ENCODE results near the gene DPP4. TPM values are rescaled to one million over a fixed set of nuclear protein-coding genes. Genes with fewer than 3 reads are reported as not detected.

Gene DPP4
- total RNA-seq, 1 experiment from 2014 or later: 0.80 TPM

GRCh38 chr2:162065767-162066166 lies 8.2 kb downstream of the DPP4 start:
- Histone ChIP-seq H3K36me3 (ENCODE audit: insufficient read depth, low read length, poor library complexity, severe bottlenecking) (no peaks in the 10 kb centered on the region), H3K4me1 (ENCODE audit: insufficient read depth, low read length, poor library complexity, severe bottlenecking) (no peaks in the 10 kb centered on the region), H3K27me3 (replicated peaks; ENCODE audit: insufficient read depth, low read depth, low read length, poor library complexity) (no peaks in the 10 kb centered on the region), H3K9me3 (ENCODE audit: low read depth, low read length, poor library complexity, severe bottlenecking) (no peaks in the 10 kb centered on the region), H3K27ac (ENCODE audit: low read depth, low read length, poor library complexity, severe bottlenecking) (no peak overlapping the region), H3K4me3 (ENCODE audit: low read depth, low read length, poor library complexity, severe bottlenecking) (no peak overlapping the region)
- intact Hi-C loops (cut with micrococcal nuclease; ENCODE audit: unreplicated experiment): no loop called here
- CTCF ChIA-PET: no interaction called here
- no TSS peak for BruUV-seq (replicated peaks)
- DNase-seq (ENCODE audit: low spot score): no peak
- POLR2A ChIA-PET (ENCODE audit: low non-redundant PET): no interaction called here
- no peak for TF ChIP-seq EZH2 (IDR thresholded peaks at IDR 0.05; ENCODE audit: borderline replicate concordance, low read depth, low read length, poor library complexity, severe bottlenecking)
- no peak for TF ChIP-seq CTCF (conservative IDR thresholded peaks at IDR 0.05; ENCODE audit: low read depth, low read length)

- no TSS peak for BruUV-seq (replicated peaks)
- no peaks in the 10 kb centered on the region for H3K36me3 ChIP-seq (ENCODE audit: insufficient read depth, low read length, poor library complexity, severe bottlenecking)
- H3K4me3 ChIP-seq (ENCODE audit: low read depth, low read length, poor library complexity, severe bottlenecking): no peak overlapping the region
- H3K27me3 ChIP-seq (replicated peaks; ENCODE audit: insufficient read depth, low read depth, low read length, poor library complexity): no peaks in the 10 kb centered on the region
- H3K9me3 ChIP-seq (ENCODE audit: low read depth, low read length, poor library complexity, severe bottlenecking): no peaks in the 10 kb centered on the region
- intact Hi-C loops (cut with micrococcal nuclease; ENCODE audit: unreplicated experiment): no loop called here
- H3K4me1 ChIP-seq (ENCODE audit: insufficient read depth, low read length, poor library complexity, severe bottlenecking): no peaks in the 10 kb centered on the region
- no peak for DNase-seq (ENCODE audit: low spot score)
- POLR2A ChIA-PET (ENCODE audit: low non-redundant PET): no interaction called here
- no peak overlapping the region for H3K27ac ChIP-seq (ENCODE audit: low read depth, low read length, poor library complexity, severe bottlenecking)
- CTCF ChIA-PET: no interaction called here
- TF ChIP-seq EZH2 (IDR thresholded peaks at IDR 0.05; ENCODE audit: borderline replicate concordance, low read depth, low read length, poor library complexity, severe bottlenecking): no peak
- TF ChIP-seq CTCF (conservative IDR thresholded peaks at IDR 0.05; ENCODE audit: low read depth, low read length): no peak
These were observed 10.1 kb downstream of the DPP4 start for GRCh38 chr2:162063899-162064298.

GRCh38 chr2:162063281-162063680 lies 10.7 kb downstream of the DPP4 start:
- no peaks in the 10 kb centered on the region for H3K27me3 ChIP-seq (replicated peaks; ENCODE audit: insufficient read depth, low read depth, low read length, poor library complexity)
- H3K9me3 ChIP-seq (ENCODE audit: low read depth, low read length, poor library complexity, severe bottlenecking): no peaks in the 10 kb centered on the region
- no peak for DNase-seq (ENCODE audit: low spot score)
- H3K4me1 ChIP-seq (ENCODE audit: insufficient read depth, low read length, poor library complexity, severe bottlenecking): no peaks in the 10 kb centered on the region
- ChIA-PET POLR2A (ENCODE audit: low non-redundant PET) (no interaction called here), CTCF (no interaction called here)
- TF ChIP-seq EZH2 (IDR thresholded peaks at IDR 0.05; ENCODE audit: borderline replicate concordance, low read depth, low read length, poor library complexity, severe bottlenecking) (no peak), CTCF (conservative IDR thresholded peaks at IDR 0.05; ENCODE audit: low read depth, low read length) (no peak)
- no TSS peak for BruUV-seq (replicated peaks)
- intact Hi-C loops (cut with micrococcal nuclease; ENCODE audit: unreplicated experiment): no loop called here
- no peak overlapping the region for H3K27ac ChIP-seq (ENCODE audit: low read depth, low read length, poor library complexity, severe bottlenecking)
- H3K36me3 ChIP-seq (ENCODE audit: insufficient read depth, low read length, poor library complexity, severe bottlenecking): no peaks in the 10 kb centered on the region
- no peak overlapping the region for H3K4me3 ChIP-seq (ENCODE audit: low read depth, low read length, poor library complexity, severe bottlenecking)

Data from A673 (cell line).